Brain microvascular endothelial cell (primary cell): ENCODE measurements around the gene ZNF407.

Experiments used
- DNase-seq: peaks from one replicate; pipeline ENCODE4 v3.0.0-alpha.2; 2020
- H3K27ac ChIP-seq: fragments of 250-450 bp; sonication (Bioruptor Pico); 2 replicates; pipeline ENCODE4 v1.5.1; 2020; ENCODE audit warnings: mild to moderate bottlenecking, moderate library complexity
- H3K27me3 ChIP-seq: fragments of 250-450 bp; sonication (Bioruptor Pico); replicated peaks from 2 replicates; pipeline ENCODE4 v1.5.1; 2020; ENCODE audit warnings: mild to moderate bottlenecking
- H3K36me3 ChIP-seq: fragments of 250-450 bp; sonication (Bioruptor Pico); replicated peaks from 2 replicates; pipeline ENCODE4 v1.5.1; 2020; ENCODE audit warnings: mild to moderate bottlenecking
- H3K4me3 ChIP-seq: 2 replicates; pipeline ENCODE4 v1.5.1; 2011; ENCODE audit warnings: low read depth, mild to moderate bottlenecking, control low read depth, low read length, moderate library complexity
- in situ Hi-C: cut with HindIII; loops from 2 replicates; pipeline ENCODE4 v1.10.0; 2017; ENCODE audit warnings: low sequenced_read_pairs, low pct_ligation_motif_present
- TF ChIP-seq, protein P1 (sequence below): IDR thresholded peaks from 2 replicates; pipeline ENCODE4 v1.5.1; 2011; ENCODE audit warnings: low read depth, mild to moderate bottlenecking, moderate library complexity, low read length, control low read depth, inconsistent platforms; ENCODE audit errors: missing control alignments

Gene ZNF407

DNA sequence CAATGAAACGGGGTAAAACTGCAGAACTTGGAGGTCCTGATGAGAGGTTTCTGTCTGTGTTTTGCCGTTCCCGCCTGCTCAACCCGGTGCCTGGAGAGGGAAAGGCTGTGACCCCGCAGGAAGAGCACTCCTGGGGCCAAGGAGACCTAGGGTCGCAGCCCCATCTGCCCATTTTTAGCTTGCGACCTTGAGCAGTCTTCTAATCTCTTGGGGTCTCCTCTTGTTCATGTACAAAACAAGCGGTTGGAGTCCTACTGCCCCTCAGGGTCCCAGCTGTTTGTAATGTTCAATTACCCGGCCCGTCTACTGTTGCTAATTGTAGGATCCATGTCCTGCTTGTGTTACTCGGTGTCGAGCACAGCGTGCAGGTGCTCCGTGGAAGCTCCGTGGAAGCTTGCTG lies 506.8 kb downstream of the ZNF407 start:
- in situ Hi-C loops, result no loop called here
- no peaks in the 10 kb centered on the region for H3K27me3 ChIP-seq
- TF ChIP-seq, protein P1, sequence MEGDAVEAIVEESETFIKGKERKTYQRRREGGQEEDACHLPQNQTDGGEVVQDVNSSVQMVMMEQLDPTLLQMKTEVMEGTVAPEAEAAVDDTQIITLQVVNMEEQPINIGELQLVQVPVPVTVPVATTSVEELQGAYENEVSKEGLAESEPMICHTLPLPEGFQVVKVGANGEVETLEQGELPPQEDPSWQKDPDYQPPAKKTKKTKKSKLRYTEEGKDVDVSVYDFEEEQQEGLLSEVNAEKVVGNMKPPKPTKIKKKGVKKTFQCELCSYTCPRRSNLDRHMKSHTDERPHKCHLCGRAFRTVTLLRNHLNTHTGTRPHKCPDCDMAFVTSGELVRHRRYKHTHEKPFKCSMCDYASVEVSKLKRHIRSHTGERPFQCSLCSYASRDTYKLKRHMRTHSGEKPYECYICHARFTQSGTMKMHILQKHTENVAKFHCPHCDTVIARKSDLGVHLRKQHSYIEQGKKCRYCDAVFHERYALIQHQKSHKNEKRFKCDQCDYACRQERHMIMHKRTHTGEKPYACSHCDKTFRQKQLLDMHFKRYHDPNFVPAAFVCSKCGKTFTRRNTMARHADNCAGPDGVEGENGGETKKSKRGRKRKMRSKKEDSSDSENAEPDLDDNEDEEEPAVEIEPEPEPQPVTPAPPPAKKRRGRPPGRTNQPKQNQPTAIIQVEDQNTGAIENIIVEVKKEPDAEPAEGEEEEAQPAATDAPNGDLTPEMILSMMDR, result no peak
- H3K36me3 ChIP-seq, result no peaks in the 10 kb centered on the region
- DNase-seq, result no peak
- no peak overlapping the region for H3K27ac ChIP-seq
- H3K4me3 ChIP-seq, result no peak overlapping the region

GRCh38 chr18:75105551-75106254 lies 508.0 kb downstream of the ZNF407 start:
- H3K27ac ChIP-seq, result no peak overlapping the region
- TF ChIP-seq, protein P1, result no peak
- no peak overlapping the region for H3K4me3 ChIP-seq
- in situ Hi-C loops, result no loop called here
- H3K36me3 ChIP-seq, result no peaks in the 10 kb centered on the region
- no peaks in the 10 kb centered on the region for H3K27me3 ChIP-seq
- no peak for DNase-seq

GRCh38 chr18:75106746-75107145 lies 509.1 kb downstream of the ZNF407 start:
- TF ChIP-seq, protein P1, result no peak
- Histone ChIP-seq H3K36me3 (no peaks in the 10 kb centered on the region), H3K27me3 (no peaks in the 10 kb centered on the region), H3K4me3 (no peak overlapping the region), H3K27ac (no peak overlapping the region)
- no peak for DNase-seq
- in situ Hi-C loops, result no loop called here

DNA sequence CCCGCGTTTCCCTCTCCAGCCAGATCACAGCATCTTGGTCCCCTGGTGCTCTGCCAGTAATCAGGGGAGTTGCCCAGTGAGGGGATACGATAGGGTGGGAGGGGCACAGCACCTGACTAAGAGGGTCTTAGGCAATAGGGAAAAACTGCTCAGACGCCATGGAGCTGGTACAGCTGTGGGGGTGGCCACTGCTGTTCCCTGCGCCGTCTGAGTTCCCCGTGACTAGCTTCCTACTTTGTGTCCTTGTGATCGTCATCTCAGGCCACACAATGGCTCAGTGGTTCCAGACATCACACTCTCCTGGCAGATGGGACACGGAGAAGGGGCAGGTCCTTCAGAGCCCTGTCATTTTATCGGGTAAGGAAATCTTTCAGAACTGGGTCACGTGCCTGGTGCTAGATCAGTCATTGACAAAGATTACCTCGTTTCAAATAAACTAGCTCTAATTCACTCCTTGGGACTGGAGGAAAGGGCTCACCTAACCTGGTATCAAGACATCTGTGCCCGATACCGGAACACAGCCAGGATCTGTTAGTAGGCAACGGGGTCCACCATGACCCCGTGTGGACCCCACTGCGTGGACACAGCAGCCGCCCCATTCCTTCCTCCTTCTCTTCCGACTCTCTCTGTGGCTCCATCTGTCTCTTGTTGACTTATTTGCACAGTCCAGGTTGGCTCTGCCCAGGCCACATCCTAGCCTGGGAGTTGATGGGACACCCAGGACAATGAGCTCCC lies 509.7 kb downstream of the ZNF407 start:
- TF ChIP-seq, protein P1, result no peak
- in situ Hi-C loops, result no loop called here

DNA sequence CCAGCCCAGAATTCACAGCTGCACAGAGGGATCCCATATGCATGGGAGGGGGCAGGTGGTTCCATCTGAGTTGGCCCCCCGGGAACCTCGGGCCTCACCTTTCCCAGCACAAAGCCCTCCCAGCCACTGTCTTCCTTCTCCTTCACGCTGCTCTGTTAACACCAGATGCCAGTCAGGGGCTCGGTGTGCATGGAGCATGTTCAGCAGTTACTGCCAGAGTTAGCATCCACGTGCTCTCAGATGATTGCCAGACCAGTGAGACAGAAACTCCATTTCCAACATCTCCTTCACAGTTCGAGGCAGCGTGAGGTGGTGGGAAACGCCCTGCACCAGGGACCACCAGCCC lies 510.2 kb downstream of the ZNF407 start:
- TF ChIP-seq, protein P1, result no peak
- H3K27ac ChIP-seq, result no peak overlapping the region
- H3K4me3 ChIP-seq, result no peak overlapping the region
- in situ Hi-C loops, result no loop called here
- no peaks in the 10 kb centered on the region for H3K36me3 ChIP-seq
- DNase-seq, result no peak
- no peaks in the 10 kb centered on the region for H3K27me3 ChIP-seq

More for the DNA sequence above, 509.7 kb downstream of the ZNF407 start:
- H3K27me3 ChIP-seq, result no peaks in the 10 kb centered on the region
- DNase-seq, result no peak
- H3K4me3 ChIP-seq, result no peak overlapping the region
- H3K27ac ChIP-seq, result no peak overlapping the region
- no peaks in the 10 kb centered on the region for H3K36me3 ChIP-seq
